Fibroblast of skin of left quadriceps (primary cell): ENCODE results near the gene CNMD.
"Not testable (repeated sequence)": the region's sequence is repeated elsewhere in the genome, so short reads cannot be mapped to it uniquely, and the experiment has no call there.

ENCODE experiments used
- DNase-seq, 2 experiments: peaks; one replicate each; pipeline ENCODE4 v3.0.0-alpha.2; 2013; ENCODE audit warnings: low read depth in 2 of 2

The CNMD gene

DNA sequence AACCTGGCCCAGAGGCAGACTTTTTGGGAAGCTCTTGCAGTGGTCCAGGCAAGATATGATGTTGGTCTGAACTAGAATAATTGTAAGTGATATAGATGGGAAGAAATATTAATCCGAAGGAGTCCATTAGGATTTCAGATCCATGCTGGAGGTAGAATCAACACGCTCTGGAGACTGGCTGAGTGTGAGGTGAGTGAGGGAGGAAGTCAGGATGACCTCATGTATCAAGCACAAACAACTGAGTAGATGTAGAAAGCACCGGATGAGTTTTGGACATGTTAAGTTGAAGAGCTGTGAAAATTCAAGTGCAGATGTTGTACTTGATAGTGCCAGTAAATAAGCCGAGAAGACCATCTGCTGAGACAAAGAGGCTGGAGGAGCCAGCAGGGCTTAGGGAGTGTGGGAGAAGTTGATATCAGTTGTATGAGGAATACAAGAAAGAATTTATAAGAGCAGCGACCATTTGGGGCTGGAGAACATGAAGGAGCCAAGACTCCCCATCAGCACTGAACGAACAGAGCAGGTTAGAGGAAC, 5.3 kb upstream of the CNMD start:
- no peak for DNase-seq

DNA sequence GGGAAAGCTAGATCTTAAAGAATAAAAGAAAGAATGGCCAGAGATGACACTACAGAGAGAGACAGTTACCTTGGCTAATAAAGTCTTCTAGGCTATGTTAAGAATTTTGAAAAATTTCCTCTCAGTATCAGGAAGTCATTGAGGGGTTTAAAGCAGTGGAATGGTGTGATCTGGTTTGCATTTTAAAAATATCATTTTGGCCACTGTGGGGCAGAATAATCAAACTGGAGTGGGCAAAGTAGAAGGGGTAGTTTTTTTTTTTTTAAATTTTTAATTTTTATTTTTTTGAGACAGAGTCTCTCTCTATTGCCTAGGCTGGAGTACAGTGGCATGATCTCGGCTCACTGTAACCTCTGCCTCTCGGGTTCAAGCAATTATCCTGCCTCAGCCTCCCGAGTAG, 4.4 kb upstream of the CNMD start:
- DNase-seq = no peak

DNA sequence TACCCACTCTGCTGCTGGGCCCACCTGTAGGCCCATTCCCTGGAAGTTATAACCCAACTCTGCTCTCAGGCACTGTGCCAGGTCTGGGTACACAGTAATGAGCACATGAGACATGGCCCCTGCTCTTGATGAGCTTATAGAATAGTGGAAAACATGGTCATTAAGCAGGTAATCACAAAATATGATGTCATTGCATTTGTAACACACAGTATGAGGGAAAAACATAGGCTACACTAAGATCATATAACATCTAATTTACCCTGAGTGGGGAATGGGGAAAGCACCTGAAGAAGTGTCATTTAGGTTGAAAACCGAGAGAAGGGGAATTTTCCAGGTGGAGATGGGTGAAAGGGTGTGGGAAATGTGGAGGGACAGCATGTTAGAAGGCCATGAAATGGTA, 3.9 kb upstream of the CNMD start:
- no peak for DNase-seq

GRCh38 chr13:52738719-52739467, 727 bp downstream of the CNMD start:
- no peak for DNase-seq

DNA sequence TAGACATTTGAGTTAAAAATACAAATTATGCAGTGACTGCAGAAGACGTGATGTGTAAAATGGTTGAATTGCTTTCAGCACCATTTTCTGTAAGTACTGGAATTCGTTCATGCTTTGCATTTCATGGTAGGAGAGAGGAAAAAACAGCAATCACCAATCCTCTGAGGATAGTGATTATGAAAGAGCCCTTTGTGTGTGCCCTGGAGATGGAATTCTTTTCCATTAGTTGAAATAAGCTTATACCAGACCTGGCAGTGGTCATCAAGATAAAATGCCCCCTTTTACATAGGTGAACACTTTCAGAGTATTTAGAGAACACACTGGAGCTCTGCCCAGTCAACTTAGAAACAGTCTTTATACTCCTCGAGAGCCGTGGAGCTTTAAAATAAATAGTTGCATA, 1.7 kb downstream of the CNMD start:
- no peak for DNase-seq

- DNase-seq = no peak
Observed at GRCh38 chr13:52737451-52737850, 2.2 kb downstream of the CNMD start.

GRCh38 chr13:52736891-52737290, 2.7 kb downstream of the CNMD start:
- DNase-seq = no peak

DNA sequence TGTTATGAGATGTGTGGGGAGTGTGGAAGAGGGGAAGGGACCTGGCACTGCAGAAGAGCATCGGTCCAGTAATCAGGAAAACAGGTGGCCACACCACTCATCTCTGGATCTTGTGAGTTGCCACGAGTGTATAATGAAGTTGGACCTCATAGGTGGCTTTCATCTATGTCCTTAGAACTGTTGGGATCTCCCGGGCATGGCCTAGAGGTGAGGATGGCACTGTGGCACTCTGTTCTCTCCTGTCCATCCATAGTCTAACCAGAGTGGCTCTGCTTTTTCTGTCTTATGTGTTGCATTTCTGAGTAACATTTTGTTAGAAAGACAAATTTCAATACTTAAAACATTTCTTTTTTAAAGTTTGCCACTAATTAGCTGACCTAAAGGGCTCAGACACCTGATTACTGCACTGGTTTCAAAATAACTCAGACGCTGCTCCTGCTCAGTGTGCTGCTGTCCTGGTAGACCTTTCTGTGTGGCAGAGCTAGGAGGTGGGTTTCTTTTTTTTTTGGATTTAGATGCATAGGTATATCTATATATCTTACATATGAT, 5.5 kb downstream of the CNMD start:
- DNase-seq = no peak

DNA sequence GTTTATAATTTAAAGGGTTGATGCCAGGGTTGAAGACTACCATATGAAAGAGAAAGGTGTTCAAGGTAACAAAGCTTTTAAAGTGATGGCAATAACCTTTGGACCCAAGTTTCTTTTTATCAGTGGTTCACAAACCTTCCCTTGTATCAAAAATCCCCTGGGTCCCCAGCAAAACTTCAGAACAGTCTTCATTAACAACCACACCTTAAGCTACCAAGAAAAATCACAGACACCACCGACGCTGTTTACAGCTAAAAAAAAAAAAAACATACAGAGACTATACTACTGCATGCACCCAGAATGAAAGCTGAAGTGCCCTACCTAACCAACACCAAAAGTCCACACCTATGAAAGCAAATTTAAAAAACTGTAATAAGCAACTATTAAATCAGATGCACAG, 13.4 kb downstream of the CNMD start:
- no peak for DNase-seq

DNA sequence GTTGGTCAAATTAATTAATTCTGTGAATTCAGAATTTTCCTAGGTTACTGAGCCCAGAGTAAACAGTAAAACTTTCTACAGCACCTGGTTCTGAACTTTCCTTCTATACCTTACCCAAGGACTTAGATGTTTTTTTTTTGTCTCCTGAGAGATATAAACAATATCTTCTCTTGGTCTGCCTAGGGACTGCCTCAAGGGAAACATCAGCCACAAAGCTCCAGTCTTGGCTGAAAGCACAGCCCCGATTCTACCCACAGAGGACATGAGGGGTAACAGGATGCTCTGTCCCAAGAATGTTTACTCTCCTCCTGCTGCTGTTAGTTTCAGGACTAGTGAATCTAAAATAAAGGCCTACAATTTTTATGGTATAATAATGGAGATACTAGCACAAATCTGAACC, 14.3 kb downstream of the CNMD start:
- no peak for DNase-seq

DNA sequence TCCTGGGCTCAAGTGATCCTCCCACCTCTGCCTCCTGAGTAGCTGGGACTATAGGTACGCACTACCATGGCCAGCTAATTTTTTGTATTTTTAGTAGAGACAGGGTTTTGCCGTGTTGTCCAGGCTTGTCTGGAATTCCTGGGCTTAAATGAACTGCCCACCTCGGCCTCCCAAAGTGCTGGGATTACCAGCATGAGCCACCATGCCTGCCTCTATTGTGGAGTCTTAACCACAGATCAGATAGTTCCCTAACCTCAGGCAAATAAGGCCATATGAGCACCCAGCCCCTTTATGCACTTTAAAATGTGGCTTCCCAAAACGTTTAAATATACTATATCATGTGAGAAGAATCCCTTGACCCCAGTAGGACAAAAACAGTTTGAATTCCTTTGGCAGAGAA, 16.4 kb downstream of the CNMD start:
- no peak for DNase-seq

GRCh38 chr13:52721356-52721755, 18.3 kb downstream of the CNMD start:
- not testable (repeated sequence) for DNase-seq

- DNase-seq = not testable (repeated sequence)
Observed at GRCh38 chr13:52720904-52721303, 18.7 kb downstream of the CNMD start.

DNA sequence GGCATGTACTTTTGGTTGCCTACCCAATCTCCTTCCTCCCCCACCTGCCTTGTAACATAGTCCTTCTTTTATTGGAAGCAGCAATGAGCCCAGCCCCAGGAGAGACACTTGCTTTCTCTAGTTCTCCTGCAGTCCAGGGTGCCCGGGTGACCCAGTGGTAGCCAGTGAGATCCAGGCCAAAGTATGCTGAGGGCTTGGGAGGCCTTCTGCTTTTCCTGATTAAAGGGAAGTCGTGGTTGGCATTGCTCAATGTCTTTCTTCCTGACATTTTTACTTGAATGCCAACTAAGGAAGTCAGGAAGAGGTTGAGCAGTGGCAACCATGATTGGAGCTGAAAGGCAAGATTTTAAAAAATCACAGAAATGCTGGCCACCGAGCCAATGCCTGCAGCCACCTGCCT, 25.7 kb downstream of the CNMD start:
- no peak for DNase-seq

DNA sequence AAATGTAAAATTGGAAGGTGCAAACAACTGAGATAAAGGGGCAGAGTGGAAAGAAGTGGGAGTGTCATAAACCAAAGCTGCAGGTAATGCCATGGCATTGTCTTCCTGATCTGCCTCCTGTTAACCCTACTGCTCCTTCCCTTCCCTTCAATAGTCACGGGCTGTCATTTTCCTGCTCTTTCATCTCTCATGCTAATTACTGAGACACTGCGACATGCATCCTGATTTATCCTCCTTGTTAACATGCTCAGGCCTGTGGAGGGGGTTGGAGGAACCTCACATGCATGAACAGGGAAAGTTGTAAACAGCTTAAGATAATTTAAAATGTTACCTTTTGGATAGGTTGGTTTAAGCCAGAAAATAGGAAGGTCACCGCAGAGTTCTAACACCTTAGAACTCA, 27.2 kb downstream of the CNMD start:
- DNase-seq = no peak

DNA sequence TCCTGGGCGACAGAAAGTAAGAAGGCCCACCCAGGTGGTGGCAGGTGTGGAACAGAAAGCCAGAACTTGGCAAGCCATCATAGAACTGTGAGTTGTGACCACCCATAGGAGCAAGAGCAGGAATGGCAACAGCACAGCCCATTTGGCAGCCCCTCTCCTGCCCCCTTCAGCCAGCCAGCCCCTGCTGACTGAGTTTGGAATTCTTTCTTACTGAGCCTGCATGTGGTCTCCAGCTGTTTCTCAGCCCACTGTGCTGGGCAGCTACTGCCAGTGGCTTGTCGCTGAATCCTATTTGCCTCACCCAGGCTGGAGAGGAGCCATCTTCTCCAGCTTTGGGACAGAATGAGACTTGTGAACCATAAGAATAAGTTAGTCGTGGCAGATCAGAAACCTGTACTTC, 28.3 kb downstream of the CNMD start:
- no peak for DNase-seq

DNA sequence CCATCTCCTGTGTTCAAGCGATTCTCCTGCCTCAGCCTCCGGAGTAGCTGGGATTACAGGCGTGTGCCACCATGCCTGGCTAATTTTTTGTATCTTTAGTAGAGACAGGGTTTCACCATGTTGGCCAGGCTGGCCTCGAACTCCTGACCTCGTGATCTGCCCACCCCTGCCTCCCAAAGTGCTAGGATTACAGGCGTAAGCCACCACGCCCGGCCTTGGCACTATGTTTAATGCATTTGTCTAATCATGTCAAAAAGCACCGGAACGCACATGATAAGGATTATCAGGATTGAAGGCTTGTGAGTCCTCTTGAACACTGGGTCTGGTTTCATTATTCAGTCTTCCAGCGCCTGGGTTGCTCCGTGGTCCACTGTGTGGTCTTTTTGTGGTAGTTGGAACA, 31.4 kb downstream of the CNMD start:
- not testable (repeated sequence) for DNase-seq

GRCh38 chr13:52707375-52707774, 32.2 kb downstream of the CNMD start:
- no peak for DNase-seq

DNA sequence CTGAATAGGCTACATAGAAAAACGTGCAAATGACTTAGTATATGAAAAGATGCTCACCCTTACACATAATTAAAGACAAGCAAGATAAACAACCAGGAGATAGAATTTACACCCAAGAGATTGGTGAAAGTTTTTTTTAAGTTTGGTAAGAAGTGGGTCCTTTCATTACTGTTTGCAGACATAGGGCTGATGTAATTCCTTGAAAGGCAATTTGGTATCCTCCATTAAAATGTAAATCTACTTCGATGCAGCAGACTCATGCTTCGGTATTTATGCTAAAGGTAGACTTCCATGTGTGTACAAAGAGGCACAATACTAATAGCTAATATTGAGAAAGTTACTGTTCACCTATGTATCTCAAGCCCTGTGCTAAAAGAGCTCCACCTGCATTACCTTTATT, 33.5 kb downstream of the CNMD start:
- no peak for DNase-seq

DNA sequence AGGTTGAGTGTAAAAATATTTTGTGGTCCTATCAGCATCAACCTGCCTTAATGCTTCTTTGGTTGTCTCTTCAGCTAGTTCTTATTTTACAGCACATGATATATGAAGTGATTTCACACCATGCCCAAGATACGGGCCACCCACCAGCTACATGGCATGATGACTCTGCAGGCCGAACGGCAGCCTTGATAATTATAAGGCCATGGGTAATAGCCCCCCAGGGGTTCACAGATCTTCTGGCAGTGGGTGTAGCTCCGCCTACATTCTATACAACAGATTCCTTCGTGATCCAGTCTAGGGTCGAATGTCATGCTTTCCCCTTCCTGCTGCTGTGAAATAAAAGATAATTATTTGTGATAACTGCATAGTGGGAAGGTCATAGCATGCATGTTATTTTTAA, 36.1 kb downstream of the CNMD start:
- no peak for DNase-seq

GRCh38 chr13:52701728-52702465, 37.7 kb downstream of the CNMD start:
- no peak for DNase-seq

- DNase-seq = no peak
Observed at GRCh38 chr13:52696566-52696965, 43.1 kb downstream of the CNMD start.

DNA sequence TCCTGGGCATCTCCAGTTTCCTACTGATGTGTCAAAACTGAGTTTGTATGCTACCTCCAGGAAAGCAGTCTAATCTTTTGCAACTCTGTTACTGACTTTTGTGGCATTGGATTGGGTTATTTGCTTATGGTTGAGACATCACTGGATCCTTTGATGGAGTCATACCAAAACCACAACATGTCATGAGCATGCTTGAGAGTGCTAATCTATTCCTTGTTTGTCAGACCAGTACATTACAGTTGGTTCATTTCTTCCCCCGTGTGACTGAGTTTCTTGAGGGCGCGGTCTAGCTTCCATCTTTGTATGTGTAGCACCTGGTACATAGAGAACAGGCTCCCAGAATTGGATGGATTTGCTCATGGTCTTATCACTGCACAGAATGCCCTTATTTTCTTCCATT, 43.8 kb downstream of the CNMD start:
- DNase-seq = peak; percentile 3
